ENCODE data around the gene FERMT2.

Gene FERMT2

DNA sequence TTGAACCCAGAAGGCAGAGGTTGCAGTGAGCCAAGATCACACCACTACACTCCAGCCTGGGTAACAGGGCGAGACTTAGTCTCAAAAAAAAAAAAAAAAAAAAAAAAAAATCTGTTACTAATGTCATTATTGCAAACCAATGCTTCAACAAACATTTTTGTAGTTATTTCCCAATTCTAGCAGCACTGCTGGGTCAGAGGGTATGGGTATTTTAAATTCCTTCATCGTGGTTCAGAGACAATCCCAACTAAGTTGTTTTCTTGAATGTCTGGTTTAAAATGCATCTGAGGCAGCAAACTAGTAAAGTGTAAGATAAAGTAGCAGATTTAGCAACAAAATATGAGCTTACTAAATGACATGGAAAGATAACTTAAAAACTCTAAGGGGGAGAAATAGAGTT lies 65.6 kb downstream of the FERMT2 start:
- no peaks in the 10 kb centered on the region for H3K27me3 ChIP-seq
- H3K9ac ChIP-seq = no peak overlapping the region
- H3K9me3 ChIP-seq = no peaks in the 10 kb centered on the region
- no peak overlapping the region for H3K4me2 ChIP-seq
- H3K4me3 ChIP-seq = no peak overlapping the region
- H3K27ac ChIP-seq = no peak overlapping the region
- no peaks in the 10 kb centered on the region for H4K20me1 ChIP-seq
- H3K4me1 ChIP-seq = no peaks in the 10 kb centered on the region
- H3K36me3 ChIP-seq = no peaks in the 10 kb centered on the region
- TF ChIP-seq Cebpa-rat (IDR thresholded peaks at IDR 0.05) = no peak

DNA sequence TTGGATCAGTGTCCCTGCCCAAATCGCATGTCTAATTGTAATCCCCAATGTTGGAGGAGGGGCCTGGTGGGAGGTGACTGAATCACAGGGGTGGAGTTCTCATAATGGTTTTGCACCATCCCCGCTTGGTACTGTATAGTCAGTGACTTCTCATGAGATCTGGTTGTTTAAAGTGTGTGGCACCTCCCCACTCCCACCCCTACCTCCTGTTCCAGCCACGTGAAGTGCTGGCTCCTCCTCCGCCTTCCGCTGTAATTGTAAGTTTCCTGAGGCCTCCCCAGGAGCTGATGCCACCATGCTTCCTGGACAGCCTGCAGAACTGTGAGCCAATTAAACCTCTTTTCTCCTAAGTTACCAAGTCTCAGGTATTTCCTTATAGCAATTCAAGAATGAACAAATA lies 67.2 kb downstream of the FERMT2 start:
- H3K9me3 ChIP-seq = no peaks in the 10 kb centered on the region
- H3K27me3 ChIP-seq = no peaks in the 10 kb centered on the region
- no peak overlapping the region for H3K4me2 ChIP-seq
- no peaks in the 10 kb centered on the region for H3K36me3 ChIP-seq
- H4K20me1 ChIP-seq = no peaks in the 10 kb centered on the region
- no peak overlapping the region for H3K4me3 ChIP-seq
- H3K4me1 ChIP-seq = no peaks in the 10 kb centered on the region
- H3K27ac ChIP-seq = no peak overlapping the region
- H3K9ac ChIP-seq = no peak overlapping the region
- TF ChIP-seq Cebpa-rat (IDR thresholded peaks at IDR 0.05) = no peak

DNA sequence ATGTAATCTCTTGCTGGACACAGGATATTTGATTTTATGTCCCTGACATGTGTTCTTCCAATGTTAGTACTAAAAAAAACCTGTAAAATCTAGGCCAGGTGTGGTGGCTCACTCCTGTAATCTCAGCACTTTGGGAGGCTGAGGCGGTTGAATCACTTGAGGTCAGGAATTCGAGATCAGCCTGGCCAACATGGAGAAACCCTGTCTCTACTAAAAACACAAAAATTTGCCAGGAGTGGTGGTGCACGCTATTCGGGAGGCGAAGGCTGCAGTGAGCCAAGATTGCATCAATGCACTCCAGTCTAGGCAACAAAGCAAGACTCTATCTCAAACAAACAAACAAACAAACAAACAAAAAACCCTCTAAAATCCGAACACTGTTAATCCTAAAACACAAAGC lies 68.0 kb downstream of the FERMT2 start:
- no peak overlapping the region for H3K4me3 ChIP-seq
- no peaks in the 10 kb centered on the region for H3K4me1 ChIP-seq
- no peaks in the 10 kb centered on the region for H3K36me3 ChIP-seq
- H3K27me3 ChIP-seq = no peaks in the 10 kb centered on the region
- no peak overlapping the region for H3K9ac ChIP-seq
- no peaks in the 10 kb centered on the region for H3K9me3 ChIP-seq
- no peak overlapping the region for H3K4me2 ChIP-seq
- H4K20me1 ChIP-seq = no peaks in the 10 kb centered on the region
- H3K27ac ChIP-seq = no peak overlapping the region
- no peak for TF ChIP-seq Cebpa-rat (IDR thresholded peaks at IDR 0.05)

DNA sequence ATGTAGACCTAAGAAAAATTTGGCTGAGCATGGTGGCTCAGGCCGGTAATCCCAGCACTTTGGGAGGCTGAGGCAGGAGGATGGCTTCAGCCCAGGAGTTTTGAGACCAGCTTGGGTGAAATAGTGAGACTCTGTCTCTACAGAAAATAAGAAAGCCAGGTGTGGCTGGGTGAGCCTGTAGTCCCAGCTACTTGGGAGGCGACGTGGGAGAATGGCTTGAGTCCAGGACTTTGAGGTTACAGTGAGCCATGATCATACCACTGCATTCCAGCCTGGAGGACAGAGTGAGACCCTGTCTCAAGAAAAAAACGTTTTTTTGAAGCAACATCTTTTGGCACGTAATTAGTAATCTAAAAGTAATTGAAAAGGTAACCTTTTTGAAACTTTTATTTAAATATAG lies 70.9 kb downstream of the FERMT2 start:
- Histone ChIP-seq H3K27ac (no peak overlapping the region), H3K9me3 (no peaks in the 10 kb centered on the region), H3K36me3 (no peaks in the 10 kb centered on the region), H3K27me3 (no peaks in the 10 kb centered on the region), H3K4me2 (no peak overlapping the region), H3K4me1 (peaks cover 5% of the 10 kb centered on the region; the same call in 1 of the 2 replicates), H4K20me1 (no peaks in the 10 kb centered on the region), H3K9ac (no peak overlapping the region), H3K4me3 (no peak overlapping the region)
- no peak for TF ChIP-seq Cebpa-rat (IDR thresholded peaks at IDR 0.05)

DNA sequence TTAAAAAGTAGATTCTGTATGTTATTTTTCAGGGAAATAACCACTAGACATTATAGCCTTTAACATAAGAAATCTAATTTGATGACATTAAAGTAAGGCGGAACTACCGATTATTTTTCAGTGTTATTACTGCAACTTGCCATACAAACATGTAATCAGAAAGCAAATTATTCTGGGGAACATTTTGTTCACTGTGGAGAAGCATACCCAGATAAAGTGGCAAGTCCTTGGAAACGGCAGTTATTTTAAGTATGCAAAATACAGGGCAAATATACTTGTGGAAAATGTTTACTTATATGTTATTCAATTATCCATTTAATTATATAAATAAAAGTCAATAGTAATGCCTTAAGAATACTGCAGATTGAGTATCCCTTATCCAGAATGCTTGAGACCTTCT lies 71.9 kb downstream of the FERMT2 start:
- no peak overlapping the region for H3K27ac ChIP-seq
- TF ChIP-seq Cebpa-rat (IDR thresholded peaks at IDR 0.05) = no peak
- no peak overlapping the region for H3K4me3 ChIP-seq
- no peaks in the 10 kb centered on the region for H3K36me3 ChIP-seq
- no peaks in the 10 kb centered on the region for H3K27me3 ChIP-seq
- no peaks in the 10 kb centered on the region for H4K20me1 ChIP-seq
- H3K4me2 ChIP-seq = no peak overlapping the region
- no peaks in the 10 kb centered on the region for H3K9me3 ChIP-seq
- H3K4me1 ChIP-seq = peaks cover 5% of the 10 kb centered on the region; the same call in 1 of the 2 replicates
- H3K9ac ChIP-seq = no peak overlapping the region

DNA sequence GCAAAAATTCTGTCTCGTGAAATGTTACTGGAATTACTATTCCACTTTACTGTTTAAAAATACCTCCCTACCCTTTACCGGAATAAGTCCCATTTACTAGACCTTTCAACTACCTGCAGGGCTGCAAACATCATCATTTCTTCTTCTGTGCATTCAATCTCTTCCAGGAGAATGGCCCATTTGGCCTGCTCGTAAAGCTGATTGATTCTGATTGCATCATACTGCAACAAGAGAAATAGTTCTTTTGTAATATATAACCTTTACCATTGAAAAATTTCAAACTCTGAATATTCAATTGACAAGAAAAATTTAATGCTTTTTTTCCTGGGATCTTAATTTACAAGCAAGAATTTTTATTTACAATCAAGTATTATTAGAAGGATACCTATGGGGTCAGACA lies 72.4 kb downstream of the FERMT2 start:
- Histone ChIP-seq H3K9ac (no peak overlapping the region), H3K27ac (no peak overlapping the region), H3K4me2 (no peak overlapping the region), H3K9me3 (no peaks in the 10 kb centered on the region), H4K20me1 (no peaks in the 10 kb centered on the region), H3K4me1 (peaks cover 5% of the 10 kb centered on the region; the same call in 1 of the 2 replicates), H3K36me3 (no peaks in the 10 kb centered on the region), H3K27me3 (no peaks in the 10 kb centered on the region), H3K4me3 (no peak overlapping the region)
- TF ChIP-seq Cebpa-rat (IDR thresholded peaks at IDR 0.05) = no peak

DNA sequence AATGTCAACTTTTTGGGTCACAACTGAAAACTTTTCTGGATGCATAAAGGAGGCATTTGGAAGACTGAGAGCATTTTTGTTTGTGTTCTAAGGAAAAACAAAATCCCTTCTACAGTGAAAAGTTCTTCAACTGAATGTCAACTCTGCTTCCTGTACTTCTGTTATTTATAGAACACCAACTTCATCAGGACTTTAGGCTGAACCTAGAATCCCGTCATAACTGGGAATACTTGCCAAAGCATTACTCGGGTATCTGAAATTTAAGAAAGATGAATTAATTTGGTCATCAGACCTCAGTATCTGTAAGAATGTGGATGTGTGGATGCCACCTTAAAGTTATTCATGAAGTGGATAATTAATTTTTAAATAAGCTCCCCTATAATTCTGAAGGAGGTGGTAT lies 73.2 kb downstream of the FERMT2 start:
- H3K27me3 ChIP-seq = no peaks in the 10 kb centered on the region
- no peaks in the 10 kb centered on the region for H4K20me1 ChIP-seq
- no peak overlapping the region for H3K4me2 ChIP-seq
- no peak overlapping the region for H3K27ac ChIP-seq
- H3K9me3 ChIP-seq = no peaks in the 10 kb centered on the region
- no peak overlapping the region for H3K9ac ChIP-seq
- no peak overlapping the region for H3K4me3 ChIP-seq
- H3K4me1 ChIP-seq = peaks cover 5% of the 10 kb centered on the region; the same call in 1 of the 2 replicates
- TF ChIP-seq Cebpa-rat (IDR thresholded peaks at IDR 0.05) = no peak
- H3K36me3 ChIP-seq = no peaks in the 10 kb centered on the region

DNA sequence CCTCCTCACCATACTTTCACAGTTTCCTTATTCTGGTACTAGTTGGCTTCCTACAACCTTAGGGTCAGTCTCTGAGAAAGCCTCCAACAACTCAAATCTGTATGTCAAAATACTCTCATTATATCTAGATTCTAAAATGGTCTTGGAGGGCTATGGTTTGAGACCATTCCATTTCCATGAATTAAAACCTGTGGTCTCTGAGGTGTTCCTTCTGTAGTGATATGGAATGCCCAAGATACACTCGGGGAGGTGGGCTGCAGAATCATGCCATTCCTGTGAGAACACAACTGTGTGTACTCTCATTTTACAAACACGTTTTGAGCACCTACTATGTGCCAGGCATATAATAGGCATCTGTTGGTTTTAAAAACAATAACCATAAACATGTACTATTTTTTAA lies 74.0 kb downstream of the FERMT2 start:
- no peak for TF ChIP-seq Cebpa-rat (IDR thresholded peaks at IDR 0.05)
- peaks cover 5% of the 10 kb centered on the region; the same call in 1 of the 2 replicates for H3K4me1 ChIP-seq
- H3K4me2 ChIP-seq = no peak overlapping the region
- no peak overlapping the region for H3K27ac ChIP-seq
- no peak overlapping the region for H3K4me3 ChIP-seq
- no peaks in the 10 kb centered on the region for H3K9me3 ChIP-seq
- H4K20me1 ChIP-seq = no peaks in the 10 kb centered on the region
- no peak overlapping the region for H3K9ac ChIP-seq
- no peaks in the 10 kb centered on the region for H3K27me3 ChIP-seq
- H3K36me3 ChIP-seq = no peaks in the 10 kb centered on the region

DNA sequence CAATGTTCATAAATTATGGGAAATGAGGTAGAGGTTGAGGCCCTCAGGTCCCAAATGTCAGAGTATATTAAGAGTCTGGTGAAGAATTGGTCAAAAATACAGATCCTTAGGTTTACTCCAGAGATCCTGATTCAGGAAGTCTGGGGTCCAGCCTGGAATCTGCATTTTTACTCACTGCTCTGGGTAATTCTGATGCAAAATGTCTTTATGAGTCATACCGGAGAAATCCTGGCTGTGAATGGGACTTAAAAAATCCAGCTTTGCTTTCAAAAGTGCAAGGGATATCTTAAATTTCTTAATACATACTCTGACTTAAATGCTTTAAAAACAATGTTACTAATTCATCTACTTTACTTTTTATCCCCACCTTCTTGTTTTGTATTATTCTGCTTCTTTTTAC lies 74.5 kb downstream of the FERMT2 start:
- Histone ChIP-seq H3K9ac (no peak overlapping the region), H3K27ac (no peak overlapping the region), H3K4me3 (no peak overlapping the region), H3K27me3 (no peaks in the 10 kb centered on the region), H4K20me1 (no peaks in the 10 kb centered on the region), H3K36me3 (no peaks in the 10 kb centered on the region), H3K4me2 (no peak overlapping the region), H3K4me1 (peaks cover 5% of the 10 kb centered on the region; the same call in 1 of the 2 replicates), H3K9me3 (no peaks in the 10 kb centered on the region)
- no peak for TF ChIP-seq Cebpa-rat (IDR thresholded peaks at IDR 0.05)

DNA sequence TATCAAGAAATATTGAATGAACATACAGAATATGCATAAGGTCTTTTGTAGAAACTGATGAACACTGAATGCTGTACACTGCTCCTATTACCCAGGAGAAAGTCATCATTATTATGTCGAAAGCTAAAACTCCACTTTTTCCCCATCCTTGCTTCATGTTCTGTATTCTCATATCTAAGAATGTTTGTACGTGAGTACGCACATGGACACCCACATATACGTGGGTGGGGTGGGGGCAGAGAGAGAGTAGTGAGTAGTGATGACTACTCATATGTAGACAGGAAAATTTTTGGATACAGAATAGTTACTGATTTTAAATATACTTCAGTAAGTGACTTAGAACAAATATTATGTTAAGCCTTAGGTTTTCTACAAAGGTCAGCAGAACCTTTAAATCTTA lies 75.1 kb downstream of the FERMT2 start:
- H3K4me2 ChIP-seq = no peak overlapping the region
- TF ChIP-seq Cebpa-rat (IDR thresholded peaks at IDR 0.05) = no peak
- no peak overlapping the region for H3K9ac ChIP-seq
- H4K20me1 ChIP-seq = no peaks in the 10 kb centered on the region
- no peaks in the 10 kb centered on the region for H3K9me3 ChIP-seq
- peaks cover 5% of the 10 kb centered on the region; the same call in 1 of the 2 replicates for H3K4me1 ChIP-seq
- no peaks in the 10 kb centered on the region for H3K36me3 ChIP-seq
- H3K27ac ChIP-seq = no peak overlapping the region
- H3K27me3 ChIP-seq = no peaks in the 10 kb centered on the region
- H3K4me3 ChIP-seq = no peak overlapping the region

DNA sequence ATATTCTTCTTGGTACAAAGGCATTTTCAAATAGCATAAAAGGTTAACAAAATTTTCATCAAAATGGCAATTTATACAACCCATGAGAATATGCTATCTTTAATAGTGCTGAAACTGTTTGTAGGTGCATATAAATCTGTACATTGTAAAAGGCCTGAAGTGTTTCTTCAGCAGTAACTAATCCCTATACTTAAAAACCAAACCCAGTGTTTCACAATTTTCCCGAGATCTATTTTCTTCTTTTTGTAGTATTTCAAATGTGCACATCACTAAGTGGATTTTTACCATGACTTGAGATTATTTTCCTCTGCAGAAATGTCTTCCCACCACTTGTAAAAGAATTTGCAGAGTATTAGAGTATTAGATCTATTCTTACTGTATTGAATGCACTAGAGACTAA lies 76.5 kb downstream of the FERMT2 start:
- TF ChIP-seq Cebpa-rat (IDR thresholded peaks at IDR 0.05) = no peak
- Histone ChIP-seq H3K36me3 (no peaks in the 10 kb centered on the region), H3K9me3 (no peaks in the 10 kb centered on the region), H3K9ac (no peak overlapping the region), H3K4me2 (no peak overlapping the region), H3K4me3 (no peak overlapping the region), H3K4me1 (peaks cover 5% of the 10 kb centered on the region; the same call in 1 of the 2 replicates), H3K27me3 (no peaks in the 10 kb centered on the region), H4K20me1 (no peaks in the 10 kb centered on the region), H3K27ac (no peak overlapping the region)

Measured in BLaER1 (cell line).